ENCODE data around the gene SRP9. TPM values are rescaled to one million over a fixed set of nuclear protein-coding genes. Genes with fewer than 3 reads are reported as not detected.

Gene SRP9, protein sequence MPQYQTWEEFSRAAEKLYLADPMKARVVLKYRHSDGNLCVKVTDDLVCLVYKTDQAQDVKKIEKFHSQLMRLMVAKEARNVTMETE
- 480 and 482 TPM in 2 replicates for total RNA-seq
- long read RNA-seq, transcript SRP9-201 (3 exons, 1,480 nt), result major isoform, 1,753 of 1,954 reads
- long read RNA-seq, transcript SRP9-203 (4 exons, 1,596 nt), result minor isoform, 104 of 1,954 reads
- long read RNA-seq, partial matches to known transcripts, result 11 of 1,954 reads
- long read RNA-seq, other reads (novel, unspliced or antisense), result 82 of 1,954 reads

GRCh38 chr1:225777583-225778336, at the start of gene SRP9:
Gene SRP9, plus strand, starts transcription at chr1:225777826. Its CDS starts 115 bp downstream, at chr1:225777941.
- Mint-ChIP-seq H3K27ac (ENCODE audit: unreplicated experiment) (no peak within 1 kb of the TSS), H3K9me3 (no peaks in the 10 kb centered on the region), H3K36me3 (ENCODE audit: low read depth) (peaks cover 5% of the 10 kb centered on the region), H3K4me3 (no peak within 1 kb of the TSS), H3K27me3 (ENCODE audit: low read depth) (no peaks in the 10 kb centered on the region), H3K4me1 (peaks cover 37% of the 10 kb centered on the region)
- TF ChIP-seq CTCF (conservative IDR thresholded peaks at IDR 0.05), result peak; percentile 86
- peak; percentile 98 for DNase-seq (ENCODE audit: low read depth, low spot score)

GRCh38 chr1:225731491-225731890, 46.1 kb upstream of the SRP9 start:
- H3K36me3 Mint-ChIP-seq (ENCODE audit: low read depth), result no peaks in the 10 kb centered on the region
- no peak for TF ChIP-seq CTCF (conservative IDR thresholded peaks at IDR 0.05)
- DNase-seq (ENCODE audit: low read depth, low spot score), result no peak
- H3K4me1 Mint-ChIP-seq, result no peaks in the 10 kb centered on the region
- H3K27me3 Mint-ChIP-seq (ENCODE audit: low read depth), result no peaks in the 10 kb centered on the region
- no peak overlapping the region for H3K4me3 Mint-ChIP-seq
- no peaks in the 10 kb centered on the region for H3K9me3 Mint-ChIP-seq
- H3K27ac Mint-ChIP-seq (ENCODE audit: unreplicated experiment), result no peak overlapping the region

DNA sequence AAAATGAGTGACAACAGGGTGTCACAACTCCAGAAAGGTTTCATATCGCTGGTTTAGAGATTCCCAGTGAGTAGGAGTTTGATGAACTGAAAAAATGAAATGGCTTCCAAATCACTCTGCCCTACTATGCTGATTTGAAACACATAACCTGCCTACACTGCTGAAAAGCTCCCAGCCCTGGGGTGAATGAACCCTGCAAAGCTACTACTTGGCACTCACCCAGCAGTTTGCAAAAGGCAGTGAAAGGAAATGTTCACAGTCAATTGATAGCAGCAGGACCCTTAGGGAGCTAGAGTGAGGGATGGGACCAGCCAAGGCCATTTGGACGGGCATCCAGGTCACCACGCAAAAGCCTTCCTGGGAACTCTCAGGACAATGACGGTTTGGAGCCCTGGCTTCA, 44.4 kb upstream of the SRP9 start:
- Mint-ChIP-seq H3K9me3 (no peaks in the 10 kb centered on the region), H3K27ac (ENCODE audit: unreplicated experiment) (no peak overlapping the region), H3K36me3 (ENCODE audit: low read depth) (no peaks in the 10 kb centered on the region), H3K27me3 (ENCODE audit: low read depth) (no peaks in the 10 kb centered on the region), H3K4me3 (no peak overlapping the region), H3K4me1 (no peaks in the 10 kb centered on the region)
- no peak for TF ChIP-seq CTCF (conservative IDR thresholded peaks at IDR 0.05)
- DNase-seq (ENCODE audit: low read depth, low spot score), result no peak

GRCh38 chr1:225735252-225736149, 42.1 kb upstream of the SRP9 start:
- Mint-ChIP-seq H3K36me3 (ENCODE audit: low read depth) (no peaks in the 10 kb centered on the region), H3K27ac (ENCODE audit: unreplicated experiment) (no peak overlapping the region), H3K4me3 (no peak overlapping the region), H3K9me3 (no peaks in the 10 kb centered on the region), H3K4me1 (no peaks in the 10 kb centered on the region), H3K27me3 (ENCODE audit: low read depth) (no peaks in the 10 kb centered on the region)
- TF ChIP-seq CTCF (conservative IDR thresholded peaks at IDR 0.05), result no peak
- DNase-seq (ENCODE audit: low read depth, low spot score), result no peak

DNA sequence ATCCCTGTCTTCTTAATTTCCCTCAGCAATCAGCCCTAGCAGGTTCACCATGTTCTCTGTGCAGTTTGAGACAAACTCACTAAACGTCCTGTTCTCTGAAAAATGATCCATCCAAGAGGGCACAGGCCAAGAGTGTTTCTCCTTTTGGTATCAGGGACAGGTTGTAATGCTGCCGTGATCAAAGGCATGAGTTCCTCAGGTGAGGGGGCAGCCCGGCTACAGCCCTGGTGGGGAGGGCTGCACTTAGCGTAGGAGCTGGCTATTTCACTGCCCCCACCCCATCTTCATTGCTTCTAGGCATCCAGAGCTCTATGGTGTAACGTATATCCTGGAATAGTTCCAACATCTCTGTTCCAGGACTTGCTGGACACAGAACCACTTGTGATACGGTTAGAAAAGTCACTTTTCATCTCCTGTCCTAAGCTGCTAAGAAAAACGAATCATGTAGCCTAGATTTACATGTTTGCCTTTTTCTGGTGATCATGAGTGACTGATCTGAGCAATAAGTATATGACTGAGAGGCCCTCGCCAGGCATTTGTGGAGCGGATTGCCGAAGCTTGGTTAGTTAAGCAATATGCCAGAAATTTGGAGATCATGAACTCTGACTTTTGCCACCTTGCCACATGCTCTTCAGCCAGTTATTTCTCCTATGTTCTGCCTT, 41.1 kb upstream of the SRP9 start:
- Mint-ChIP-seq H3K27me3 (ENCODE audit: low read depth) (no peaks in the 10 kb centered on the region), H3K4me1 (no peaks in the 10 kb centered on the region), H3K9me3 (no peaks in the 10 kb centered on the region), H3K36me3 (ENCODE audit: low read depth) (no peaks in the 10 kb centered on the region), H3K27ac (ENCODE audit: unreplicated experiment) (no peak overlapping the region), H3K4me3 (no peak overlapping the region)
- no peak for TF ChIP-seq CTCF (conservative IDR thresholded peaks at IDR 0.05)
- no peak for DNase-seq (ENCODE audit: low read depth, low spot score)
